Hepatocyte (in vitro differentiated cells): ENCODE results near the gene SPAG6.

ENCODE experiments used
- CTCF ChIP-seq: fragments of 200-600 bp; sonication (generic); IDR thresholded peaks from 2 replicates; pipeline ENCODE4 v1.5.1; 2016; ENCODE audit warnings: antibody characterized with exemption, mild to moderate bottlenecking; ENCODE audit not compliant: poor library complexity
- EZH2phosphoT487 ChIP-seq: fragments of 200-600 bp; sonication (generic); IDR thresholded peaks from one replicate; pipeline ENCODE4 v1.6.1; 2018; ENCODE audit warnings: antibody characterized with exemption, mild to moderate bottlenecking, low read depth, moderate library complexity; ENCODE audit not compliant: unreplicated experiment, severe bottlenecking

- TF ChIP-seq CTCF (no peak), EZH2phosphoT487 (no peak)
Measured at GRCh38 chr10:22442468-22442867, 97.2 kb downstream of the SPAG6 start.
